RPMI7951 (cell line): ENCODE data around the gene LGALS16. TPM values are rescaled to one million over a fixed set of nuclear protein-coding genes. Genes with fewer than 3 reads are reported as not detected.
"Not testable (repeated sequence)": the region's sequence is repeated elsewhere in the genome, so short reads cannot be mapped to it uniquely, and the experiment has no call there.

Source experiments
- DNase-seq: peaks from one replicate; pipeline ENCODE4 v3.0.0-alpha.2; 2012; ENCODE audit warnings: low read depth
- total RNA-seq: library from RNA; depleted of rRNA; stranded (reverse); fragments of >200 nt; shearing (Covaris generic); gene quantifications from 2 replicates; pipeline ENCODE4 v1.2.3, GENCODE V29; 2014; rRNA removed

The LGALS16 gene, protein sequence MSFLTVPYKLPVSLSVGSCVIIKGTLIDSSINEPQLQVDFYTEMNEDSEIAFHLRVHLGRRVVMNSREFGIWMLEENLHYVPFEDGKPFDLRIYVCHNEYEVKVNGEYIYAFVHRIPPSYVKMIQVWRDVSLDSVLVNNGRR
- not detected in 2 replicates for total RNA-seq

DNA sequence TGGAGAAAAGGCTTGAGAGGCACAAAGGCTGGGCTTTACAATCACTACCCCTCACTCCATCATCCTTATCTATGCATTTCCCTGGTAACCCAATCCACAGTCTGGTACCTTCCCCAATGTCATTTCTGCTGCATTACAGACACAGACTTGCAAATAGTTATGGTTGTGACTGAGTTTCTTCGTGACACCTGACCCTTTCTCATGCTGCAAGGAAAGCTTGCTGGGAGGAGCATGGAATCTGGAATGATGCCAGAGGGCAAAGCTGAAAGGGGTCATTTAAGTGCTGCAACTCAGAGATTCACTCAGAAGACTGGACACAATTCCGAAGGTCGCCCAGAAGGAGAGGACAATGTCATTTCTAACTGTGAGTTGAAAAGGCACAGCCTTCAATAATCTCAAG, at the start of gene LGALS16:
Gene LGALS16 (plus strand): TSS at position 301 of the 400 bp plus-strand sequence. CDS start 49 bp downstream, at position 350.
- DNase-seq = no peak

DNA sequence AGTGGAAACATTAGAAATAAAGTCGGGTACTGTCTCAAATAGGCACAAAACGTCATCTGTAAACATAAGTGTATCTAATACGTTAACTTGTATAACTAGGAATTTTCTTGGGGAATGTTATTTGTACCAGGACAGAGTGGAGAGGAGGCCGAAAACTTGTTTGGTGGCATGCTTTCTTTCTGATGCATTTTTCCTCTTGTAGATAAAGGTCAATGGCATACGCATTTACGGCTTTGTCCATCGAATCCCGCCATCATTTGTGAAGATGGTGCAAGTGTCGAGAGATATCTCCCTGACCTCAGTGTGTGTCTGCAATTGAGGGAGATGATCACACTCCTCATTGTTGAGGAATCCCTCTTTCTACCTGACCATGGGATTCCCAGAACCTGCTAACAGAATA, 48.7 kb upstream of the LGALS16 start:
- no peak for DNase-seq

DNA sequence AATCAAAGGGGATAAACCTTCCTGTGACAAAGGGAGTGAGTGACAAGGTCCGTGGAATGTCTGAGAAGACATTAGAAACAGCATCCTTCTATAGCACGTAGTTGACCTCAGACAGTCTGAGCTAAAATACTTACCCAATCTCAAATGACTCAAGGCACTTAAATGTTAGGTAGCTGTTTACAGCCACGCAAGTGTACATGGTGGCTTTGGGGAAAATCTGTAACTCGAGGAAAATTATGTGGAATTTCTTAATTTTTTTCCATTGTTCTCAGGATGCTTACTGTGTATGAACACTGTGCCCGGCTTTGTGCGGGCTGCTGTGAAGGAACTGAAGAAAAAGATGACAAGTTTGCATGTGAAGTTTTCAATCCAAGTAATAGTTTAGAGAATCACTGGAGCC, 48.2 kb upstream of the LGALS16 start:
- no peak for DNase-seq

DNA sequence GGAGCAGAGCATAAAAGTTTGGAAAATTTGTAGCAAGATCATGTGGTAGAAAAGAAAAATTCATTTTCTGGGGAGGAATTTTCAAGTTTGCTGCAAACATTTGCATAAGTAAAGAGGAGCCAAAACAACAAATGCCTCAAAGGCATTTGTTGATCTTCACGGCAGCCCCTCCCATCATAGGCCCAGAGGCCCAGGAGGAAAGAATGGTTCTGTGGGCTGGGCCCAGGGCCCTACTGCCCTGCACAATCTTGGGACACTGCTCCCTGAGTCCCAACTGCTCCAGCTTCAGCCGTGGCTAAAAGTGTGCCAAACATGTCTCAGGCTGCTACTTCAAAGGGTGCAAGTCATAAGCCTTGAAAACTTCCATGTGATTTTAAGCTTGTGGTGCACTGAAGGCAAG, 42.1 kb upstream of the LGALS16 start:
- DNase-seq = no peak

DNA sequence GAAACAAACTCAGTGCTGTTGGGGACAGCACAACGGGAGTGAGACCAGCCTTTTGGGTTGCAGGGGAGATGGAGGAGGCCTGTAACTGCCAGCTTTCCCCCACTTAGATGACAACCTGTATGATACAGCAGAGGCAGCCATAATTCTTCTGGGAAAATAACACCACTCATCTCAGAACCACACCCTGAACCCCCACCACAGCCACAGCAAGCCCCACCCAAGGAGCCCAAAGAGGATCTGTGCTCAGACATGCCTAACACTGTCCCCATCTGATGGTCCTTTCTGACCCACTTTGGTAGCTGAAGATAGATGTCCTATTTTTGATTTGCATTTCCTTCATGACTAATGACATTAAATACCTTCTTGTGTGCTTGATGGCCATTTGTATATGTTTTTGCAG, 38.0 kb upstream of the LGALS16 start:
- no peak for DNase-seq

DNA sequence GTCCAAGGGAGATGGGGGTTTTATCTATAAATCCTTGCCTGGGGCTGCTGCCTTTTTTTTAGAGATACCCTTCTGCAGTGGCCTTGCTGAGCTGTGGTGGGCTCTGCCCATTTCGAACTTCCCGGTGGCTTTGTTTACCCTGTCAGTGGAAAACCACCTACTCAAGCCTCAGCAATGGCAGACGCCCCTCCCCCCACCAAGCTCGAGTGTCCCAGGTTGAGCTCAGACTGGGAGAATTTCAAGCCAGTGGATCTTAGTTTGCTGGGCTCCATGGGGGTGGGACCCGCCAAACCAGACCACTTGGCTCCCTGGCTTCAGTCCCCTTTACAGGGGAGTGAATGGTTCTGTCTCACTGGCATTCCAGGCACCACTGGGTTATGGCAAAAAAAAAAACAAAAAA, 31.8 kb upstream of the LGALS16 start:
- no peak for DNase-seq

DNA sequence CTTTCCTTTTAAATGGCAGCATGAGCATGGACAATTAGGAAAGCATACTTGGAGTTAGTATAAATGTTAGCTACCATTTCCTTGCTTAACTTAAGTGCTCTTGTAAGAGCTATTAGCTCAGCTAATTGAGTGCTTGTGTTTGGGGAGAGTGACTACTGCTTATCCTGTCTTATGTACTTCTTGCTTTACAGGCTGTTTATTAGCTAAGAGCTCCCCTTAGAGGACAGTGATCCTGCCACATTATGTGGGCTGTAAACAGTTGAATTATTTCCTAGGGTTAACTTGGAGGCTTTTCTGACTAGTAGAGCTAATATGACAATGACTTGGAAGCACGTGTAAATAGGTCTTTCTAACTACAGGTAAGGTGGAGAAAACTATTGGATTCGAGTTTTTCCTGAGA, 28.1 kb upstream of the LGALS16 start:
- DNase-seq = peak; percentile 7

DNA sequence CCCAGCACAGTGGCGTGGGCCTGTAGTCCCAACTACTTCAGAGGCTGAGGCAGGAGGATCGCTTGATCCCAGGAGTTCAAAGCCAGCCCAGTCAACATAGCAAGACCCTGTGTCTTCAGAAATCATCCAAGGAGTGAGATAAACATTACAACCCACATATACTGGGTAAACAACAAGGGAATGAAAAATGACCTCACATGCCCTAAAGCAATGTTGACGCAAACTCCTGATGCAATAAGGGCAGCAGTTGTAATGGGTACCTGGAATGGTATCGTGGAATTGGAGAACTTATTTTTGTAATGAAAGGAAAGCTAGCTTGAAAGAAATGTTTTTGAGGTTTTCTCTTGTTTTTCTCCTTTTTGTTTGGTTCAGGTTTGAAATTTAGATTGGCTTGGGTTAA, 24.5 kb upstream of the LGALS16 start:
- peak; percentile 11 for DNase-seq

DNA sequence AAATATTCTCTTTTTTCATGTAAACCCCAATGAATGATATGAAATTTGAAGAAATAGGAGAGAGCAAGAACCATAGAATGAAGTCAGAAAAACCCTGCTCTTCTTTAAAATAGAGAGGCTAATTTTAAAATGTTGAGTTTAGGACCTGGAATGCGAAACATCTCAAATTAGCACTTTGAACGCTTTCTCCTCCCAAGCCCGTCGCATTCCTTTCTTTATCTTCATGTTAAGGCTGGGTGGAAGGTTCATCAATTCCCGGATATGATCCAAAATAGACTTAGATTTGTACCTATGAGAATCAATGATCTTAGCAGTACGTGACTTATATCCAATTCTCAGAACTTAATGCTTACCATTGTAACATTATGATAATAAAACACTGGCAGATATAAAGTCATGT, 24.1 kb upstream of the LGALS16 start:
- no peak for DNase-seq

DNA sequence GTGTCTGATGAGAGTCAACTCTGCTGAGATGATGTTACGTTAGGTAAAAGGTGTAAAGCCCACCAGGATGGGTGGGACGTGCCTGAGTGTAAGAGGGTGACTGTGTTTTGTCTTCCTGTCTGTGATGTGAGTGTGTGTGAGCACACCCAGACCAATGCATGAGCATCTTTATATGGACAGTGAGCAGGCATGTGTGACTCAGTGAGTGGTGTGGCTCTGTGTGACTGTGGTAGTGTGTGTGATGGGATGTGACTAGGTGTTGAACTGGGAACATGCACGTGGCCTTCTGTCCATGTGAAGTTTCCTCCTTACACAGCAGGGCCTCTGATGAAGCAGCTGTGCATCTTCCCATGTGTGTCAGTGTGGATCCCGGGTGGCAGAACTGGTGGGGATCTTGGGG, 17.8 kb upstream of the LGALS16 start:
- no peak for DNase-seq

DNA sequence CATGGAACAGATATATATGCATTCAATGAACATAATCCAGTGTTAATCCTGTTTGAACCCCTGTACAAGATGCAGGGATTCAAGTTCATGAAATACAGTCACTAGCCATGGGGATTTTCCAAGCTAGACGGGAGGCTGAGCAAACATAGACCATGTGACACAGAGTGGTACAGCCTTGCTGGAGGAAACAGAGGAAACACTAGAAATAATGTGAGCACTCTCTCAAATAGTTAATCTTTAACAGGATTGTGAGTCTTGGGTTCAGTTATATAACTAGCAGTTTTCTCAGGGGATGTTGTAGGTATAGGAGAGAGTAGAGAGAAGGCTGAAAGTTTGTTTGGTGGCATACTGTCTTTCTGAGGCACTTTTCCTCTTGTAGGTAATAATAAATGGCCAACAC, 13.9 kb upstream of the LGALS16 start:
- DNase-seq = no peak

DNA sequence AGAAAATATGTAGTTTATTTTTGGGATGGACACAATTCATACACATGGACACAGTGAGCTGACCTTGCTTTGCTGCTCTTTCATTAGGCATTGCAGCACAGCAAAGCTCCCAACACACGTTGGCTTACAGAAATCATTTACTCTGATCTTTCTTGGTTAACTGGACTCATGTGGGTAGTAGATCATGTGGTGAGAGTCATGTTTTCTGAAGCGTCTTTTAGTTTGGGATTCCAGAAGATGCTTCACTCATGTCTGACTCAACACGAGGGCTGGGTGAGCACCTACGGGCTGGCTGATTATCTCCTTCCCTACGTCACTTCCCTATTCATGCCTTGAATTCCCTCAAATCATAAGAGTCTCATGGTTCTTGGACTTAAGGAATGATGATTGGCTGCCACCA, 12.1 kb upstream of the LGALS16 start:
- DNase-seq = no peak

DNA sequence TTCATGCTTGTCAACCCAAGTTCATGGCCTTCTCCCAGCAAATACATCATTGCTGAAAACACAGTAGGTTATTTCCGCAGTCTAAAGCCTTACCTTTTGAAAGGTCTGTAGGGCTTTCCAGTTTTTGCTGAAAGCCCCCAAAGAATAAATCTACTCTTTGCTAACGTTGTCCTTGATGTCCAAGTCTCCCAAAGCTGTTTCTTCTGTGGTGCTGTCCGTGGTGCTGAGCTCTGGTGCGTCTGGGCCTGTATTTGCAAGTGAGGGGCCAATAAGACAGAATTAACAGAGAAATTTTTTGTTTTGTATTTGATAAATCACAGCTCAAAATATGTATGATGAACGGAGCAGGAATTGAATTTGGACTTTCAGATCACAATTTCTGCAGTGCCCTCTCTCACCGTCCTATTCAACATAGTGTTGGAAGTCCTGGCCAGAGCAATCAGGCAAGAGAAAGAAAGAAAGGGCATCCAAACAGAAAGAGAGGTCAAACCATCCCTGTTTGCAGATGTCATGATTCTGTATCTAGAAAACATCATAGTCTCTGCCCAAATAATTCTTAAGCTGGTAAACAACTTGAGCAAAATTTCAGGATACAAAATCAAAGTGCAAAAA, 9.8 kb upstream of the LGALS16 start:
- peak; percentile 29 for DNase-seq

DNA sequence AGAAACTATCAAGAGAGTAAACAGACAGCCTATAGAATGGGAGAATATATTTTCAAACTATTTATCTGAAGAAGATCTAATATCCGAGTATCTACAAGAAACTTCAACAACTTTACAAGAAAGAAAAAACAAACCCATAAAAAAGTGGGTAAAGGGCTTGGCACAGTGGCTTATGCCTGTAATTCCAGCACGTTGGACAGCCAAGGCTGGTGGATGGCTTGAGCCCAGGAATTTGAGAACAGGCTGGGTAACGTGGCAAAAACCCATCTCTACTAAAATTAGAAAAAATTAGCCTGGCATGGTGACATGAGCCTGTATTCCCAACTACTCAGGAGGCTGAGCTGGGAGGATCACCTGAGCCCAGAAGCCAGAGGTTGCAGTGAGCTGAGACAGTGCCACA, 7.8 kb upstream of the LGALS16 start:
- no peak for DNase-seq

DNA sequence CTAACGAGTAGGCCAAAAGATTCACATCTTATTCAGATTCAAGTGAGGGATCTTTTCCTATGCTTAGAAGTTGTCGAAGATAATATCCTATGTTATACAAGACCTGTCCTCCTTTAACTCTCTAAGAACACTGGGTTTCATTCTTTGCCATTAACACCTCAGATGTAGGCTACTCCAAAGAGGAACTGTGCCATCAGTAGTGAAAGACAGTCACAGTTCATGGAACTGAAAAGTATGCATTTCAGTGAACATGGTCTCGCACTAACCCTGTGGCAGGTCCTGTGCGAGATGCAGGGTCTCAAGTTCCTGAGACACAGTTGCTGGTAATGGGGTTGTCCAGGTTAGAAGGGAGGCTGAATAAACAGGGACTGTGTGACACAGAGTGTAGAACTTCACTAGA, 4.1 kb downstream of the LGALS16 start:
- no peak for DNase-seq

DNA sequence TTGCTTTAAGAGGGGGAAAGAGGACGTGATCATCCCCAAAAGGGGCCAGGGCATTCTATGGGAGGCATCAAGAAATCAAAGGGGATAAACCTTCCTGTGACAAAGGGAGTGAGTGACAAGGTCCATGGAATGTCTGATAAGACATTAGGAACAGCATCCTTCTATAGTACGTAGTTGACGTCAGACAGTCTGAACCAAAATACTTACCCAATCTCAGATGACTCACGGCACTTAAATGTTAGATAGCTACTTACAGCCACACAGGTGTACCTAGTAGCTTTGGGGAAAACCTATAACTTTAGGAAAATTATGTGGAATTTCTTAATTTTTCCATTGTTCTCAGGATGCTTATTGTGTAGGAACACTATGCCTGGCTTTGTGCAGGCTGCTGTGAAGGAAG, 4.9 kb downstream of the LGALS16 start:
- DNase-seq = no peak

DNA sequence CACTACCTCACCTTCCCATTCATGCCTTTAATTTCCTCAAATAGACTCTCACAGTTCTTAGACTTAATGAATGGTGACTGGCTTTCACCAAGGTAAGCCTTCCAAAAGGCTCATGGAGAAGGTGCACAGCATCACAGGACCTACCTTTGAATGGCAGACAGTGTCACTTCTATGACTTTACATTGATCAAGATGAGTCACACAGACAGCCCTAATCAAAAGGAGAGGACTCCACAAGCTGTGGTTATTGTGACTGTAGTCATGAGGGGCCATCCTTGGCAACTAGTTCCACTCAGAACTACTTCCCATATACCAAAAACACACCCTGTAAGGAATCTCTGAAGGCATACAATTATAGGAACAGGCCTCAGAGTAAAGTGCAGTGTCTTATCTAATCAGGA, 5.9 kb downstream of the LGALS16 start:
- DNase-seq = no peak

DNA sequence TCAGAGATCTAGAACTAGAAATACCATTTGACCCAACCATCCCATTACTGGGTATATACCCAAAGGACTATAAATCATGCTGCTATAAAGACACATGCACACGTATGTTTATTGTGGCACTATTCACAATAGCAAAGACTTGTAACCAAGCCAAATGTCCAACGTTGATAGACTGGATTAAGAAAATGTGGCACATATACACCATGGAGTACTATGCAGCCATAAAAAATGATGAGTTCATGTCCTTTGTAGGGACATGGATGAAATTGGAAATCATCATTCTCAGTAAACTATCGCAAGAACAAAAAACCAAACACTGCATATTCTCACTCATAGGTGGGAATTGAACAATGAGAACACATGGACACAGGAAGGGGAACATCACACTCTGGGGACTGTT, 14.1 kb downstream of the LGALS16 start:
- DNase-seq = not testable (repeated sequence)

DNA sequence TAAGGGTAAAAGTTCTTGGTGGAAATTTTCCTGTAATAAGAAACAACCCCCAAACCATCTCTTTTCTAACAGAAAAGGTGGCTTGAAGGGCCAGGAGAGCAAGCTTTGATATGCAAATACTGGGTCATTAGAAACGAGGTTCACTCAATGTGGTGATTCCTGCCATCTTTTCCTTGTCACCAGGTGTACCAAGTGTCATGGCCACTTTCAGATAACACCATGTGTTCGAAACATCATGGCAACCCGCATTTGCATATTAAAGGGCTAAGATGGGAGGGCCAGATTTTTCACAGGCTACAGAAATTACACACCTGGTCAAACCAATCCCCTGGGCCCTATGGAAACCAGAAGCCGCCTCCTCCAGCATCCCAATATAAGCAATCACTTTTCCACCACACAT, 15.3 kb downstream of the LGALS16 start:
- no peak for DNase-seq

DNA sequence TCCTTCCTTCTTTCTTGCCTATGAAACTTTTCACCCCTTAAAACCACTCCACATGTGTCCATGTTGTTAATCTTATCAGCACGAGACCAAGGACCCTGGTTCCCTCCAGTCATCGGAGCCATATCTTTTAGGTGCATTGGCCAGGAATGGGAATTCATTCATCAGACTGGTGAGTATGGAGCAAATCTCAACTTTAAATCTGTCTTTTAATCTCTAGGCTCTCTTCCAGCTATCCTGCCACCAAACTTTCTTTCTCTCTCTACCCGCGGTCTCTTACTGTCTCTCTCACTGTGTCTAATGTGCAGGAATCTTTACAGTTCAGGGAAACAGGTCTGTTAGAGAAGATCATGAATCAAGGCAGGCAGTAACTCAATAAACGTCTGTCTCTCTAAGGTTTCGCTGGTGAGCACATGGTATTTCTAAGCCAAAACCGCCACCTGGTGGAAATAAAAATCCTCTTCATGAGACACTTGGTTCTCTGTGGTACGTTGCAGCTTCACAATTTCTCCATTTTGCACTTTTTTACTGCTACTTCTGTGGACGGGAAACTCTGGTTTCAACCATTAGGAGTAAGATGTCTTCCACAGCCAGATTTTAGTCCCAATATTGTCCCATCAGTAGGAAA, 16.1 kb downstream of the LGALS16 start:
- peak; percentile 56 for DNase-seq

DNA sequence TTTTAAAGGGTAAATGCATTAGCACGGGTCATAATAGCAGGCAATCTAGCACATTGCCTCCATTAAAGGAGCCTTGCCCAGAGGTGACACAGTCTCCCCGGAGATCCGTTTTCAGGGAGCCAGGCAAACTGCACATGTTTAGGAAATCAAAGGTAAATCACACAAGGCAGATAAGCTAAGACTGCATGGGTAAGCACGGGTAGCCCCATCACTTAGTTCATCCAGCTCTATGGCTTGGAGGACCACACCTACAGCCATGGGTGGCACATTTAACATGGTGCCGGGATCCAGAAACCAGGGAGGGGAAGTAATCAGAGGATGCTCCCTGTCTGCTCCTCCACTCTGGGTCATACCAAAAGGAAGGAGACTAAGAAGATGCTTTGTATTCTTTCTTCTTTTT, 16.8 kb downstream of the LGALS16 start:
- no peak for DNase-seq

DNA sequence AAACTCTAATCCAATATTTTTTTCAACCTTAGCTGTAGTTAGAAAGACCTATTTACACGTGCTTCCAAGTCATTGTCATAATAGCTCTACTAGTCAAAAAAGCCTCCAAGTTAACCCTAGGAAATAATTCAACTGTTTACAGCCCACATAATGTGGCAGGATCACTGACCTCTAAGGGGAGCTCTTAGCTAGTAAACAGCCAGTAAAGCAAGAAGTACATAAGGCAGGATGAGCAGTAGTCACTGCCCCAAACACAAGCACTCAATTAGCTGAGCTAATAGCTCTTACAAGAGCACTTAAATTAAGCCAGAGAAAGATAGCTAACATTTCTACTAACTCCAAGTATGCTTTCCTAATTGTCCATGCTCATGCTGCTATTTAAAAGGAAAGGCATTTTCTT, 18.1 kb downstream of the LGALS16 start:
- DNase-seq = not testable (repeated sequence)

DNA sequence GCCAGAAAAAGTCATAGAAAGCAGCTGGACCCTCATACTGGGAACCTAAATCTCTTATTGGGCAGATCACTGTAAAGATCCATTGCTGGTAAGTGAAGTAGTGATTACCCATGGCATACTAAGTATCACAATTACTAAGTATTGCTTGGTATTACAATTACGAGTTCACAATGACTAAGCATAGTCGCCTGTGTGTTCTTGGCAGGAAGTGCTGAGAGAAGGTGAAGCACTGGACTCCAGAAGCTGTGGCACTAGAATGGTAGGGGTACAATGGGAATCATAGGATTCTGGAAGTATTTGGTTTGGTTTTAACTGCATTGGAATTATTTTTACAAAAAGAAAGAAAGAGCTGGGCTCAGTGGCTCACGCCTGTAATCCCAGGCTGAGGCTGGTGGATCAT, 20.3 kb downstream of the LGALS16 start:
- no peak for DNase-seq
